ENCODE results near the gene ATG2B. TPM values are rescaled to one million over a fixed set of nuclear protein-coding genes. Genes with fewer than 3 reads are reported as not detected.
A peak's percentile ranks its signal among the peaks of the same experiment; 100 is the strongest.

Gene ATG2B
- total RNA-seq, 2 experiments from 2014 or later, result 14.7 to 15.4 TPM

- CTCF ChIA-PET, result interaction anchor here (0.7 to 2.4 kb wide), 4 partner anchors 10 to 116 kb away, joined by 3 to 9 read pairs (median 3); partner anchors contain the start of gene ATG2B
- Mint-ChIP-seq H3K36me3 (no peaks in the 10 kb centered on the region), H3K27ac (peak overlapping the region; percentile 79), H3K27me3 (peaks cover 12% of the 10 kb centered on the region), H3K9me3 (ENCODE audit: low read depth) (no peaks in the 10 kb centered on the region), H3K4me3 (peak overlapping the region; percentile 84), H3K4me1 (peaks cover 9% of the 10 kb centered on the region)
- DNase-seq, result peak; percentile 99
- ATAC-seq, result peak; percentile 96
Observed at GRCh38 chr14:96391293-96392118, 28.4 kb upstream of the ATG2B start.

- CTCF ChIA-PET, result interaction anchor here (0.7 to 2.4 kb wide), 4 partner anchors 10 to 115 kb away, joined by 3 to 9 read pairs (median 3); partner anchors contain the start of gene ATG2B
- peak overlapping the region; percentile 79 for H3K27ac Mint-ChIP-seq
- H3K9me3 Mint-ChIP-seq (ENCODE audit: low read depth), result no peaks in the 10 kb centered on the region
Observed at GRCh38 chr14:96390965-96391292, 27.8 kb upstream of the ATG2B start.

GRCh38 chr14:96385385-96385784 lies 22.2 kb upstream of the ATG2B start:
- DNase-seq (no peak), ATAC-seq (no peak)
- CTCF ChIA-PET, result no interaction called here
- Mint-ChIP-seq H3K9me3 (ENCODE audit: low read depth) (no peaks in the 10 kb centered on the region), H3K36me3 (peaks cover 16% of the 10 kb centered on the region), H3K4me1 (peaks cover 11% of the 10 kb centered on the region), H3K27me3 (peaks cover 3% of the 10 kb centered on the region), H3K27ac (no peak overlapping the region), H3K4me3 (no peak overlapping the region)

More at GRCh38 chr14:96390965-96391292, 27.8 kb upstream of the ATG2B start:
- Mint-ChIP-seq H3K27me3 (peaks cover 9% of the 10 kb centered on the region), H3K4me1 (peaks cover 9% of the 10 kb centered on the region), H3K36me3 (peaks cover 2% of the 10 kb centered on the region), H3K4me3 (peak overlapping the region; percentile 84)
- no peak for DNase-seq
- ATAC-seq, result no peak

GRCh38 chr14:96384740-96385139 lies 21.6 kb upstream of the ATG2B start:
- no peaks in the 10 kb centered on the region for H3K27me3 Mint-ChIP-seq
- H3K4me3 Mint-ChIP-seq, result no peak overlapping the region
- H3K9me3 Mint-ChIP-seq (ENCODE audit: low read depth), result no peaks in the 10 kb centered on the region
- peaks cover 16% of the 10 kb centered on the region for H3K36me3 Mint-ChIP-seq
- CTCF ChIA-PET, result no interaction called here
- ATAC-seq (no peak), DNase-seq (no peak)
- peaks cover 12% of the 10 kb centered on the region for H3K4me1 Mint-ChIP-seq
- H3K27ac Mint-ChIP-seq, result no peak overlapping the region

- Mint-ChIP-seq H3K36me3 (peaks cover 16% of the 10 kb centered on the region), H3K27ac (no peak overlapping the region), H3K9me3 (ENCODE audit: low read depth) (no peaks in the 10 kb centered on the region), H3K4me3 (no peak overlapping the region), H3K27me3 (no peaks in the 10 kb centered on the region), H3K4me1 (peaks cover 12% of the 10 kb centered on the region)
- ATAC-seq (no peak), DNase-seq (no peak)
- CTCF ChIA-PET, result no interaction called here
Observed at GRCh38 chr14:96384053-96384452, 20.9 kb upstream of the ATG2B start.

- Mint-ChIP-seq H3K9me3 (ENCODE audit: low read depth) (no peaks in the 10 kb centered on the region), H3K4me3 (no peak overlapping the region), H3K36me3 (peaks cover 16% of the 10 kb centered on the region), H3K27ac (no peak overlapping the region), H3K4me1 (peaks cover 12% of the 10 kb centered on the region), H3K27me3 (no peaks in the 10 kb centered on the region)
- ATAC-seq (no peak), DNase-seq (no peak)
- CTCF ChIA-PET, result no interaction called here
Observed at GRCh38 chr14:96383445-96383844, 20.3 kb upstream of the ATG2B start.

- CTCF ChIA-PET, result interaction anchor here (2.8 kb wide), 1 partner anchor 11 kb away, joined by 9 read pairs; the partner anchor contains the start of gene AK7
- H3K27me3 Mint-ChIP-seq, result no peaks in the 10 kb centered on the region
- H3K27ac Mint-ChIP-seq, result no peak overlapping the region
- peaks cover 12% of the 10 kb centered on the region for H3K4me1 Mint-ChIP-seq
- H3K4me3 Mint-ChIP-seq, result no peak overlapping the region
- peak; percentile 53 for DNase-seq
- ATAC-seq, result peak; percentile 27
- peaks cover 13% of the 10 kb centered on the region for H3K36me3 Mint-ChIP-seq
- H3K9me3 Mint-ChIP-seq (ENCODE audit: low read depth), result no peaks in the 10 kb centered on the region
Observed at GRCh38 chr14:96380735-96381134, 17.6 kb upstream of the ATG2B start.

- no peaks in the 10 kb centered on the region for H3K9me3 Mint-ChIP-seq (ENCODE audit: low read depth)
- H3K4me3 Mint-ChIP-seq, result no peak overlapping the region
- no peak overlapping the region for H3K27ac Mint-ChIP-seq
- DNase-seq, result no peak
- no peaks in the 10 kb centered on the region for H3K36me3 Mint-ChIP-seq
- no peak for ATAC-seq
- H3K27me3 Mint-ChIP-seq, result no peaks in the 10 kb centered on the region
- peaks cover 8% of the 10 kb centered on the region for H3K4me1 Mint-ChIP-seq
- CTCF ChIA-PET, result no interaction called here
Observed at GRCh38 chr14:96376093-96376492, 13.0 kb upstream of the ATG2B start.

- H3K4me3 Mint-ChIP-seq, result no peak overlapping the region
- no peak for ATAC-seq
- CTCF ChIA-PET, result no interaction called here
- no peak overlapping the region for H3K27ac Mint-ChIP-seq
- H3K36me3 Mint-ChIP-seq, result peaks cover 7% of the 10 kb centered on the region
- no peaks in the 10 kb centered on the region for H3K27me3 Mint-ChIP-seq
- DNase-seq, result no peak
- H3K9me3 Mint-ChIP-seq (ENCODE audit: low read depth), result no peaks in the 10 kb centered on the region
- H3K4me1 Mint-ChIP-seq, result no peaks in the 10 kb centered on the region
Observed at GRCh38 chr14:96373538-96373937, 10.4 kb upstream of the ATG2B start.

- no peak overlapping the region for H3K27ac Mint-ChIP-seq
- no peaks in the 10 kb centered on the region for H3K27me3 Mint-ChIP-seq
- CTCF ChIA-PET, result interaction anchor here (0.9 kb wide), 1 partner anchor 13 kb away, joined by 3 read pairs; no protein-coding TSS in a partner anchor
- peaks cover 11% of the 10 kb centered on the region for H3K36me3 Mint-ChIP-seq
- DNase-seq (no peak), ATAC-seq (no peak)
- H3K9me3 Mint-ChIP-seq (ENCODE audit: low read depth), result no peaks in the 10 kb centered on the region
- peaks cover 2% of the 10 kb centered on the region for H3K4me1 Mint-ChIP-seq
- no peak overlapping the region for H3K4me3 Mint-ChIP-seq
Observed at GRCh38 chr14:96370528-96370927, 7.4 kb upstream of the ATG2B start.

- CTCF ChIA-PET, result interaction anchor here (1.2 kb wide), 1 partner anchor 14 kb away, joined by 3 read pairs; no protein-coding TSS in a partner anchor
- H3K27ac Mint-ChIP-seq, result no peak overlapping the region
- peaks cover 14% of the 10 kb centered on the region for H3K36me3 Mint-ChIP-seq
- H3K27me3 Mint-ChIP-seq, result no peaks in the 10 kb centered on the region
- H3K4me1 Mint-ChIP-seq, result peaks cover 15% of the 10 kb centered on the region
- no peaks in the 10 kb centered on the region for H3K9me3 Mint-ChIP-seq (ENCODE audit: low read depth)
- no peak for DNase-seq
- ATAC-seq, result no peak
- no peak overlapping the region for H3K4me3 Mint-ChIP-seq
Observed at GRCh38 chr14:96368534-96368933, 5.4 kb upstream of the ATG2B start.

GRCh38 chr14:96364962-96365361 lies 1.8 kb upstream of the ATG2B start:
- H3K4me1 Mint-ChIP-seq, result peaks cover 37% of the 10 kb centered on the region
- peak overlapping the region; percentile 80 for H3K4me3 Mint-ChIP-seq
- H3K27me3 Mint-ChIP-seq, result no peaks in the 10 kb centered on the region
- peaks cover 14% of the 10 kb centered on the region for H3K36me3 Mint-ChIP-seq
- ATAC-seq, result no peak
- CTCF ChIA-PET, result no interaction called here
- H3K27ac Mint-ChIP-seq, result no peak overlapping the region
- no peak for DNase-seq
- H3K9me3 Mint-ChIP-seq (ENCODE audit: low read depth), result no peaks in the 10 kb centered on the region

- peaks cover 39% of the 10 kb centered on the region for H3K4me1 Mint-ChIP-seq
- H3K4me3 Mint-ChIP-seq, result peak overlapping the region; percentile 80
- no peaks in the 10 kb centered on the region for H3K9me3 Mint-ChIP-seq (ENCODE audit: low read depth)
- peaks cover 10% of the 10 kb centered on the region for H3K36me3 Mint-ChIP-seq
- DNase-seq (peak; percentile 57), ATAC-seq (peak; percentile 4)
- CTCF ChIA-PET, result no interaction called here
- H3K27me3 Mint-ChIP-seq, result no peaks in the 10 kb centered on the region
- peak overlapping the region; percentile 77 for H3K27ac Mint-ChIP-seq
Observed at GRCh38 chr14:96363751-96364336, 703 bp upstream of the ATG2B start.
